ENCODE measurements around the gene GJC1.
A peak's percentile ranks its signal among the peaks of the same experiment; 100 is the strongest.
"Not testable (repeated sequence)": the region's sequence is repeated elsewhere in the genome, so short reads cannot be mapped to it uniquely, and the experiment has no call there.

Gene GJC1

DNA sequence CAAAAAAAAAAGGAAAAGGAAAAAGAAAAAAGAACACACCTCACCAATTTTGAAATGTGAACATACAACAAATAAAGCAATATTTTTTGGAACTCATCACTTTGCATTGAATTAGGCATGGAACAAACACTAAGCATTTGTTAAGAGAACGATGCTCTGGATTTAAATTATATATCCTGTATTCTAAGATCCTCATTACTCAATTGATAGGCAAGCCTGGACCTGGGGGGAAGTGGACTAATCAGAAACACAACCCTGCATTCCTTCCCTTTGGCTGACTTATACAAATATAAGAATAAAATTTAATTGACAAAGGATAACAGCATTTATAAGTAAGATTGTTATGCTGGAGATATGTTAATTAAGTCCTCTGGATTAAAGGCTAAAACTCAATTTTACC is 2.2 kb downstream of the GJC1 start:
- Histone ChIP-seq H3K36me3 (ENCODE audit: control insufficient read depth, insufficient read depth, low read length) (no peaks in the 10 kb centered on the region), H3K27me3 (ENCODE audit: control insufficient read depth, insufficient read depth, low read length, poor library complexity, severe bottlenecking) (no peaks in the 10 kb centered on the region), H3K27ac (ENCODE audit: insufficient read depth, low read depth, low read length, poor library complexity, severe bottlenecking) (no peak overlapping the region), H3K4me1 (ENCODE audit: control insufficient read depth, insufficient read depth, low read length) (peaks cover 6% of the 10 kb centered on the region), H3K4me3 (ENCODE audit: insufficient read depth, low read depth, low read length) (peak overlapping the region; percentile 77), H3K9me3 (ENCODE audit: control insufficient read depth, low read length) (no peaks in the 10 kb centered on the region)
- WGBS, 2 experiments, result 100% methylated on average over 1 of the region's 1 CpG

DNA sequence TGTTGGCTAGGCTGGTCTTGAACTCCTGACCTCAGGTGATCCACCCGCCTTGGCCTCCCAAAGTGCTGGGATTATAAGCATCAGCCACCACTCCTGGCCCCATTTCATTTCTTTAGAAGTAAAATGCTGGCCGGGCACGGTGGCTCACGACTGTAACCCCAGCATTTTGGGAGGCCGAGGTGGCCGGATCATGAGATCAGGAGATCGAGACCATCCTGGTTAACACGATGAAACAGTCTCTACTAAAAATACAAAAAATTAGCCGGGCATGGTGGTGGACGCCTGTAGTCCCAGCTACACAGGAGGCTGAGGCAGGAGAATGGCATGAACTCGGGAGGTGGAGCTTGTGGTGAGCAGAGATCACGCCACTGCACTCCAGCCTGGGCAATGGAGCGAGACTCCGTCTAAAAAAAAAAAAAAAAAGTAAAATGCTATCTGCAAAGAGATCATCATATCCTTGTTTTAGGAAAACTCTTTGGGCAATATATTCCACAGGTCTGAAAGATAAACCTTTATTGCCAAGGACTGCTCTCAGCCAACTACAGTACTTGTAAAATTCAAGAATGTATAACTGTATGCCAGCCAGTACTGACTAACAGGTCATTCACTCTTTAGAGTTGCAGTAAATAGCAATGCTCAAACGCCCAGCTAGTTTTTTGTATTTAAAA is 3.8 kb downstream of the GJC1 start:
- H3K27me3 ChIP-seq (ENCODE audit: control insufficient read depth, insufficient read depth, low read length, poor library complexity, severe bottlenecking), result no peaks in the 10 kb centered on the region
- 96 to 98% methylated on average over 14 of the region's 15 CpGs for WGBS, 2 experiments
- no peaks in the 10 kb centered on the region for H3K36me3 ChIP-seq (ENCODE audit: control insufficient read depth, insufficient read depth, low read length)
- no peak overlapping the region for H3K4me3 ChIP-seq (ENCODE audit: insufficient read depth, low read depth, low read length)
- no peaks in the 10 kb centered on the region for H3K9me3 ChIP-seq (ENCODE audit: control insufficient read depth, low read length)
- H3K4me1 ChIP-seq (ENCODE audit: control insufficient read depth, insufficient read depth, low read length), result peaks cover 6% of the 10 kb centered on the region
- H3K27ac ChIP-seq (ENCODE audit: insufficient read depth, low read depth, low read length, poor library complexity, severe bottlenecking), result no peak overlapping the region

DNA sequence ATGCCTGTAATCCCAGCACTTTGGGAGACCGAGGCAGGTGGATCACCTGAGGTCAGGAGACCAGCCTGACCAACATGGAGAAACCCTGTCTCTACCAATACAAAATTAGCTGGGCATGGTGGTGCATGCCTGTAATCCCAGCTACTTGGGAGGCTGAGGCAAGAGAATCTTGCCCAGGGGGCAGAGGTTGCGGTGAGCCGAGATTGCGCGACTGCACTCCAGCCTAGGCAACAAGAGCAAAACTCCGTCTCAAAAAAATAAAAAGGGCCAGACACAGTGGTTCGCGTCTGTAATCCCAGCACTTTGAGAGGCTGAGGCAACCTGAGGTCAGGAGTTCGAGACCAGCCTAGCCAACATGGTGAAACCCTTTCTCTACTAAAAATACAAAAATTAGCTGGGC is 4.9 kb downstream of the GJC1 start:
- not testable (repeated sequence) for H3K27me3 ChIP-seq (ENCODE audit: control insufficient read depth, insufficient read depth, low read length, poor library complexity, severe bottlenecking); H3K9me3 ChIP-seq (ENCODE audit: control insufficient read depth, low read length); H3K4me3 ChIP-seq (ENCODE audit: insufficient read depth, low read depth, low read length); H3K36me3 ChIP-seq (ENCODE audit: control insufficient read depth, insufficient read depth, low read length); H3K4me1 ChIP-seq (ENCODE audit: control insufficient read depth, insufficient read depth, low read length); H3K27ac ChIP-seq (ENCODE audit: insufficient read depth, low read depth, low read length, poor library complexity, severe bottlenecking)
- WGBS, 2 experiments, result 93 to 96% methylated on average over 9 of the region's 9 CpGs

DNA sequence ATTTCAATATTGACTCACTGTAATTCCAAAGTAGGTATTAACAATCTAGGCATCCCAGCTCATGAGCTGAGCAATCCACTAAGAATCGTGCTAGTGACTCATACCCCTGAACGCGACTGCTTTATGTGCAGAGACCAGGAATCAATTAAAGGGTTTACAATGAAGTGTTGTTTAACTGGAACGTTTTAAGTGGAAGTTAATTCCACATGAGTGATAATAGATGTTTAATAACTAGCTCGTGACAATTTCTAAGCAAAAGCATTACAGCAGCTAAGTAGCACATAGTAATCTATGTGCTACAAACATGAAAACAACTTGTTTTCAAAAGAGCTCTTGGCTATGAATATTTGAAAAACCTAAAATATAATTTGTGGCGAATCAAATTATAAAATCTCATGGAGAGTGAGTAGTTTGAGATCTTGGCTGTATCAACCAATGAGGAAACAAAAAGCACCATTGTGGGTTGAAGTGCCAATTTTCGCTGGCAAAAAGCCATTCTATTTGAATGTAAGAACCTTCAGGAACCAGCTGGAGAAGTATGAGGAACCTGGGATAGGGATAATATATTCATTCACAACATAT is 9.4 kb downstream of the GJC1 start:
- H3K4me1 ChIP-seq (ENCODE audit: control insufficient read depth, insufficient read depth, low read length), result no peaks in the 10 kb centered on the region
- no peak overlapping the region for H3K4me3 ChIP-seq (ENCODE audit: insufficient read depth, low read depth, low read length)
- no peaks in the 10 kb centered on the region for H3K36me3 ChIP-seq (ENCODE audit: control insufficient read depth, insufficient read depth, low read length)
- no peak overlapping the region for H3K27ac ChIP-seq (ENCODE audit: insufficient read depth, low read depth, low read length, poor library complexity, severe bottlenecking)
- WGBS, 2 experiments, result 88 to 89% methylated on average over 7 of the region's 7 CpGs
- no peaks in the 10 kb centered on the region for H3K27me3 ChIP-seq (ENCODE audit: control insufficient read depth, insufficient read depth, low read length, poor library complexity, severe bottlenecking)
- H3K9me3 ChIP-seq (ENCODE audit: control insufficient read depth, low read length), result no peaks in the 10 kb centered on the region

DNA sequence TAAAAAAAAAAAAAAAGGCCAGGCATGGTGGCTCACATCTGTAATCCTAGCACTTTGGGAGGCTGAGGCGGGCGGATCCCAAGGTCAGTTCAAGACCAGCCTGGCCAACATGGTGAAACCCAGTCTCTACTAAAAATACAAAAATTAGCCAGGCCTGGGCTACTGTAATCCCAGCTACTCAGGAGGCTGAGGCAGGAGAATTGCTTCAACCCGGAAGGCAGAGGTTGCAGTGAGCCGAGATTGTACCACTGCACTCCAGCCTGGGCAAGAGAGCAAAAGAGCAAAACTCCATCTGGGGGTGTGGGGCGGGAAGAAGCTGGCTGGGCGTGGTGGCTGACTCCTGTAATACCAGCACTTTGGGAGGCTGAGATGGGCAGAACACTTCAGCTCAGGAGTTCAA is 11.6 kb downstream of the GJC1 start:
- H3K27ac ChIP-seq (ENCODE audit: insufficient read depth, low read depth, low read length, poor library complexity, severe bottlenecking); H3K9me3 ChIP-seq (ENCODE audit: control insufficient read depth, low read length); H3K36me3 ChIP-seq (ENCODE audit: control insufficient read depth, insufficient read depth, low read length); H3K4me1 ChIP-seq (ENCODE audit: control insufficient read depth, insufficient read depth, low read length); H3K4me3 ChIP-seq (ENCODE audit: insufficient read depth, low read depth, low read length); H3K27me3 ChIP-seq (ENCODE audit: control insufficient read depth, insufficient read depth, low read length, poor library complexity, severe bottlenecking): not testable (repeated sequence)
- WGBS, 2 experiments, result 94 to 95% methylated on average over 6 of the region's 6 CpGs

DNA sequence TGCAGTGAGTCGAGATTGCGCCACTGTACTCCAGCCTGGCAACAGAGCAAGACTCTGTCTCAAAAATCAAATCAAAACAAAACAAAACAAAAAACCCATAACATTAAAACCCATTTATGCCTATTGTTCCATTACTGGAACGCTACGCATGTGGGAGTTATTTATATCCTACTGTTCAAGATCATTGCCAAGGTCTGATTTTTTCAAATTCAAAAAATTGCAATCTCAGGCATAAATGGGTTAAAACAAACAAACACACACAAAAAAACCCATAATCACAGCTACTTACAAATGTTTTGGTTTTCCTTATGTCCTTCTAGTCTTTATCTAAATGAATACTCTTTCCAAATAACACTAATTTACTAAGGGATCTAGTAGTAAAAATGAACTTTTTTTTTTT is 17.8 kb downstream of the GJC1 start:
- H3K27me3 ChIP-seq (ENCODE audit: control insufficient read depth, insufficient read depth, low read length, poor library complexity, severe bottlenecking), result no peaks in the 10 kb centered on the region
- H3K4me1 ChIP-seq (ENCODE audit: control insufficient read depth, insufficient read depth, low read length), result no peaks in the 10 kb centered on the region
- no peak overlapping the region for H3K4me3 ChIP-seq (ENCODE audit: insufficient read depth, low read depth, low read length)
- H3K9me3 ChIP-seq (ENCODE audit: control insufficient read depth, low read length), result no peaks in the 10 kb centered on the region
- WGBS, 2 experiments, result 92 to 99% methylated on average over 4 of the region's 4 CpGs
- no peak overlapping the region for H3K27ac ChIP-seq (ENCODE audit: insufficient read depth, low read depth, low read length, poor library complexity, severe bottlenecking)
- H3K36me3 ChIP-seq (ENCODE audit: control insufficient read depth, insufficient read depth, low read length), result no peaks in the 10 kb centered on the region

DNA sequence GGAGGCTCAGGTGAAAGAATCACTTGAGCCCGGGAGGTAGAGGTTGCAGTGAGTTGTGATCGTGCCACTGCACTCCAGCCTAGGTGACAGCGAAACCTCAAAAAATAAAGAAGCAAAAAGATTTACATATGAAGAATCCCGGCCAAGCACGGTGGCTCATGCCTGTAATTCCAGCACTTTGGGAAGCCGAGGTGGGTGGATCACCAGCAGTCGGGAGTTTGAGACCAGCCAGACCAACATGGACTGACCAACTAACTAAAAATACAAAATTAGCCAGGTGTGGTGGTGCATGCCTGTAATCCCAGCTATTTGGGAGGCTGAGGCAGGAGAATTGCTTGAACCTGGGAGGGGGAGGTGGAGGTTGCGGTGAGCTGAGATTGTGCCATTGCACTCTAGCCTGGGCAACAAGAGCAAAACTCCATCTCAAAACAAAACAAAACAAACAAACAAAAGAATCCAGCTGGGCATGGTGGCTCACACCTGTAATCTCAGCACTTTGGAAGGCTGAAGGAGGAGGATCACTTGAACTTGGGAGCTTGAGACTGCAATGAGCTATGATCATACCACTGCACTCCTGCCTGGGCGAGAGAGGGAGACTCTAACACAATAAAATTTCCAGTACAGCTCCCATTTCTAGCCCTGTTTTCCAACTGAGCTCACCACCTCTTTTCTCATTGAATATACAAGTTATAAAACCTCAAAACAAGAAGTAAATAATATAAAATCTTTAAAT is 21.3 kb downstream of the GJC1 start:
- H3K27me3 ChIP-seq (ENCODE audit: control insufficient read depth, insufficient read depth, low read length, poor library complexity, severe bottlenecking); H3K4me3 ChIP-seq (ENCODE audit: insufficient read depth, low read depth, low read length); H3K4me1 ChIP-seq (ENCODE audit: control insufficient read depth, insufficient read depth, low read length); H3K27ac ChIP-seq (ENCODE audit: insufficient read depth, low read depth, low read length, poor library complexity, severe bottlenecking); H3K9me3 ChIP-seq (ENCODE audit: control insufficient read depth, low read length): not testable (repeated sequence)
- 93 to 94% methylated on average over 9 of the region's 9 CpGs for WGBS, 2 experiments
- peaks cover 12% of the 10 kb centered on the region for H3K36me3 ChIP-seq (ENCODE audit: control insufficient read depth, insufficient read depth, low read length)

DNA sequence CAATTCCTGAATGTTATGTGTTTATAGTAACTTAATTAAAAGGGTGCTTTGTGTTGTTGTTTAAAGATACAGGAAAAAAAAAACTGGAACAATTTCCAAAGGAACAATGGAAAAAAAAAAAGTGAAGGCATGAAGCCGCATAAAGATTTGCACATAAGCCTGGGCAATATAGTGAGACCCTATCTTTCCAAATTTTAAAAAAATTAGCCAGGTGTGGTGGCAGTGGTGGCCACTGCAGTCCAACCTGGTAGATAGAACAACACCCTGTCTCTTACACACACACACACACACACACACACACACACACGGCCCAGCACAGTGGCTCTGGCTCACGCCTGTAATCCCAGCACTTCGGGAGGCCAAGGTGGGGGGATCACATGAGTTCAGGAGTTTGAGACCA is 21.9 kb downstream of the GJC1 start:
- peaks cover 19% of the 10 kb centered on the region for H3K36me3 ChIP-seq (ENCODE audit: control insufficient read depth, insufficient read depth, low read length)
- no peak overlapping the region for H3K4me3 ChIP-seq (ENCODE audit: insufficient read depth, low read depth, low read length)
- 95 to 96% methylated on average over 4 of the region's 4 CpGs for WGBS, 2 experiments
- H3K27me3 ChIP-seq (ENCODE audit: control insufficient read depth, insufficient read depth, low read length, poor library complexity, severe bottlenecking), result no peaks in the 10 kb centered on the region
- H3K4me1 ChIP-seq (ENCODE audit: control insufficient read depth, insufficient read depth, low read length), result no peaks in the 10 kb centered on the region
- no peak overlapping the region for H3K27ac ChIP-seq (ENCODE audit: insufficient read depth, low read depth, low read length, poor library complexity, severe bottlenecking)
- no peaks in the 10 kb centered on the region for H3K9me3 ChIP-seq (ENCODE audit: control insufficient read depth, low read length)

DNA sequence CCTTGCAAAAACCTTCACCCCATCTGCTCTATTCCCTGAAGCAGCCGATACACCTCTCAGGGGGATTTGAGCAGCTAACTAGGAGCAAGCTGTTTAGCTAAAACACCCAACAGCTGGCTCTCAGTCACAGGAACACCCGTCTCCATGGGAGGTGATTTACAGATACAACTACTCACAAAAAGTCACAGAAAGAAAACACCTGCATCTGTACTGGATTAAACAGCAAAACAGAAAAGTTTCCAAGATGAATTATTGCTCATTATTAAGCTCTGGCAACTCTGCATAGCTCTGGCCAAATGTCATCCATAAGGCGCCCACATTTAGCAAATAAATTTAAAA is 22.3 kb downstream of the GJC1 start:
- WGBS, 2 experiments, result 86% methylated on average over 2 of the region's 3 CpGs
- no peaks in the 10 kb centered on the region for H3K27me3 ChIP-seq (ENCODE audit: control insufficient read depth, insufficient read depth, low read length, poor library complexity, severe bottlenecking)
- no peak overlapping the region for H3K4me3 ChIP-seq (ENCODE audit: insufficient read depth, low read depth, low read length)
- H3K27ac ChIP-seq (ENCODE audit: insufficient read depth, low read depth, low read length, poor library complexity, severe bottlenecking), result peak overlapping the region; percentile 36
- H3K4me1 ChIP-seq (ENCODE audit: control insufficient read depth, insufficient read depth, low read length), result no peaks in the 10 kb centered on the region
- H3K9me3 ChIP-seq (ENCODE audit: control insufficient read depth, low read length), result no peaks in the 10 kb centered on the region
- H3K36me3 ChIP-seq (ENCODE audit: control insufficient read depth, insufficient read depth, low read length), result peaks cover 22% of the 10 kb centered on the region

DNA sequence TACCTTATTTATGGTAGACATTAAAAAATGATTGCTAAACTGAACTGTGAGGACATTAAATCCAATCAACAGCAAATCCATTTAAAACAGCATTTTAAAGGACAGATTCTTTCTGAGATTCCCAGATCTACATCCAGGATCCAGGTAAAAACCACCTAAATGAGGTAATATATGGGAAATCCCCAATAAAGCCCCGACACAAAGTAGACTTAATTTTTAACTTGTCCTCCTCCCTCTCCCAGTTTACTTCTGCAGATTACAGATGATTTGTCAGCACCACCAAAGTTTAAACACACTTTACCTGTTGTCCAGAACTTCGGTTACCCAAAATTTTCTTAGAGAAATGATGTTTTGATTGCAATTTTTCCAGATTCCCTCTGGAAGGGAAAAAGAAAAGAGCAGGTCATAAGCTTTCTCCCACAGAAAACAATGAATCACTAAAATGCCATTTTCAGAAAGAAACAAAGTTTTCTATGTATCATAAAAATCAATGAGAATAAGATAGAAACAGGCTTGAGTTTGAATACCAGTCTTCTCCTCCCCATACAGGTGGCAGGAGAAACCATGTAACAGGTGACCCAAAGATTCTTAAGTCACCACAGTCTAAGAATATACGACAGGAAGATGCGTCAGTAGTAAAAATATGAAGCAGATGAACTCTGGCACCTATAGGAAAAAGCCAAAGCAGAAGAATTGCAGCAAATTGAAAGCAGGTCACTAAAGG is 22.8 kb downstream of the GJC1 start:
- peaks cover 27% of the 10 kb centered on the region for H3K36me3 ChIP-seq (ENCODE audit: control insufficient read depth, insufficient read depth, low read length)

More for the DNA sequence above, 22.8 kb downstream of the GJC1 start:
- Histone ChIP-seq H3K4me3 (ENCODE audit: insufficient read depth, low read depth, low read length) (no peak overlapping the region), H3K4me1 (ENCODE audit: control insufficient read depth, insufficient read depth, low read length) (no peaks in the 10 kb centered on the region), H3K27me3 (ENCODE audit: control insufficient read depth, insufficient read depth, low read length, poor library complexity, severe bottlenecking) (no peaks in the 10 kb centered on the region), H3K9me3 (ENCODE audit: control insufficient read depth, low read length) (no peaks in the 10 kb centered on the region), H3K27ac (ENCODE audit: insufficient read depth, low read depth, low read length, poor library complexity, severe bottlenecking) (peak overlapping the region; percentile 36)
- WGBS, 2 experiments, result 97% methylated on average over 4 of the region's 4 CpGs
